Neural progenitor cell (in vitro differentiated cells): ENCODE measurements around the gene TSHZ2.

Experiments used
- EZH2 ChIP-seq: fragments of 200-600 bp; sonication (generic); IDR thresholded peaks from 2 replicates; pipeline ENCODE4 v1.6.1; 2017; ENCODE audit warnings: antibody characterized with exemption, mild to moderate bottlenecking, moderate library complexity
- EZH2phosphoT487 ChIP-seq: fragments of 200-600 bp; sonication (generic); IDR thresholded peaks from 2 replicates; pipeline ENCODE4 v1.6.1; 2017; ENCODE audit warnings: antibody characterized with exemption
- TF ChIP-seq, protein P1 (sequence below): fragments of 200-600 bp; sonication (generic); IDR thresholded peaks from 2 replicates; pipeline ENCODE4 v1.5.1; 2017; ENCODE audit warnings: antibody characterized with exemption, mild to moderate bottlenecking

DNA sequence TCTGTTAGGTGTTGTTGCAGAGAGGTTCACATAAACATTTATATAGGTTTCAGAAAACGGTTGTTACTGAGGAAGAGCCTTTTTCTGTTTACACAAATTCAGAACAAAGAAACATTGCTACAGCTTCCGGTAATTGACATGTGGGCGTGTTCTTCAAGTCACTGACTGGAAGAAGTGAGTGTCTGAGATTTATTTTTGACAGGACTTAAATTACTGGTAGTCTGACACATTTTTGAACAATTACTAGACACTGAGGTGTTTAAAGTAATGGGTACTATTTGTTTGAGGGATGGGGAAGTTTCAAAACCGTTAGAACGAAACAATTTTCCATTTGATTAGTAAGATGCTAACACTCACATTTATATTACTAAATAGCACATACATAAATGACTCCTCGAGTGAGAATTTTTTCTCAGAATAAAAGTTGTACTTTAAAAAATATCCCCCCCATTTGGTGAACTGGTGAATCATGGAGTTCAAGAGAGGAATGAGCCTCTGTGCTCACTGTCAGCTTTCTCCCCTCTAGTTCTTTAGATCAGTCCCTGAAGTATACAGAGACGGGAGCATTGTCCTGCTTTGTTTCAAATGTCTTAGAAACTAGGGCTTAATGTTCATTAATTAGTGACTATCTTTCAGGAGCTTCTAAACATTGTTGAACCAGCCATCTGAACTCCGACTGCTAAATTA, 98.7 kb downstream of the TSHZ2 start:
- TF ChIP-seq EZH2 (no peak), EZH2phosphoT487 (no peak)
- TF ChIP-seq, protein P1, sequence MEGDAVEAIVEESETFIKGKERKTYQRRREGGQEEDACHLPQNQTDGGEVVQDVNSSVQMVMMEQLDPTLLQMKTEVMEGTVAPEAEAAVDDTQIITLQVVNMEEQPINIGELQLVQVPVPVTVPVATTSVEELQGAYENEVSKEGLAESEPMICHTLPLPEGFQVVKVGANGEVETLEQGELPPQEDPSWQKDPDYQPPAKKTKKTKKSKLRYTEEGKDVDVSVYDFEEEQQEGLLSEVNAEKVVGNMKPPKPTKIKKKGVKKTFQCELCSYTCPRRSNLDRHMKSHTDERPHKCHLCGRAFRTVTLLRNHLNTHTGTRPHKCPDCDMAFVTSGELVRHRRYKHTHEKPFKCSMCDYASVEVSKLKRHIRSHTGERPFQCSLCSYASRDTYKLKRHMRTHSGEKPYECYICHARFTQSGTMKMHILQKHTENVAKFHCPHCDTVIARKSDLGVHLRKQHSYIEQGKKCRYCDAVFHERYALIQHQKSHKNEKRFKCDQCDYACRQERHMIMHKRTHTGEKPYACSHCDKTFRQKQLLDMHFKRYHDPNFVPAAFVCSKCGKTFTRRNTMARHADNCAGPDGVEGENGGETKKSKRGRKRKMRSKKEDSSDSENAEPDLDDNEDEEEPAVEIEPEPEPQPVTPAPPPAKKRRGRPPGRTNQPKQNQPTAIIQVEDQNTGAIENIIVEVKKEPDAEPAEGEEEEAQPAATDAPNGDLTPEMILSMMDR: no peak
